Activated CD8-positive, alpha-beta T cell treated with anti-CD3 and anti-CD28 coated beads for 36 hours (primary cell): Measurements from ENCODE around the gene HOXB13. TPM values are rescaled to one million over a fixed set of nuclear protein-coding genes. Genes with fewer than 3 reads are reported as not detected.

ENCODE experiments used
- ATAC-seq: fragments of 200-7000 bp; cut with Tn5 transposase; one replicate; pipeline ENCODE4 v1.10.0; 2021; ENCODE audit warnings: mild to moderate bottlenecking, moderate library complexity
- CTCF ChIA-PET: fragments of 350-600 bp; sonication (Branson Sonifier 250); formaldehyde crosslinking; loops from one replicate; lab custom pipeline; 2021; ENCODE audit warnings: antibody characterized with exemption; lab: Charles Lee
- POLR2A ChIA-PET: fragments of 350-600 bp; sonication (Branson Sonifier 250); formaldehyde crosslinking; loops from one replicate; lab custom pipeline; 2021; ENCODE audit warnings: antibody characterized with exemption; lab: Charles Lee
- DNase-seq: peaks from one replicate; pipeline ENCODE4 v3.0.0-alpha.2; 2020
- H3K27ac Mint-ChIP-seq: one replicate; pipeline ENCODE4 v1.8.0; 2021; ENCODE audit warnings: mild to moderate bottlenecking, mixed read lengths
- H3K27me3 Mint-ChIP-seq: one replicate; pipeline ENCODE4 v1.8.0; 2021; ENCODE audit warnings: mixed read lengths
- H3K36me3 Mint-ChIP-seq: one replicate; pipeline ENCODE4 v1.8.0; 2021; ENCODE audit warnings: low read depth, mixed read lengths
- H3K4me1 Mint-ChIP-seq: one replicate; pipeline ENCODE4 v1.8.0; 2021; ENCODE audit warnings: low read depth, mixed read lengths
- H3K4me3 Mint-ChIP-seq: one replicate; pipeline ENCODE4 v1.8.0; 2021; ENCODE audit warnings: mild to moderate bottlenecking, moderate library complexity, mixed read lengths
- H3K9me3 Mint-ChIP-seq: one replicate; pipeline ENCODE4 v1.8.0; 2021; ENCODE audit warnings: mixed read lengths
- intact Hi-C: fragments of 100-400 bp; cut with micrococcal nuclease; formaldehyde crosslinking; loops from one replicate; pipeline ENCODE4 v1.10.0; 2022
- total RNA-seq, 2 experiments: library from RNA; stranded (reverse); gene quantifications; one replicate each; pipeline ENCODE4 v1.2.3, GENCODE V29; 2021
- TF ChIP-seq, protein P1 (sequence below): fragments of 200-600 bp; IDR thresholded peaks from one replicate; pipeline ENCODE4 v1.8.0; 2022; ENCODE audit warnings: antibody characterized with exemption, mild to moderate bottlenecking

The HOXB13 gene
- total RNA-seq, 2 experiments from 2014 or later: not detected

DNA sequence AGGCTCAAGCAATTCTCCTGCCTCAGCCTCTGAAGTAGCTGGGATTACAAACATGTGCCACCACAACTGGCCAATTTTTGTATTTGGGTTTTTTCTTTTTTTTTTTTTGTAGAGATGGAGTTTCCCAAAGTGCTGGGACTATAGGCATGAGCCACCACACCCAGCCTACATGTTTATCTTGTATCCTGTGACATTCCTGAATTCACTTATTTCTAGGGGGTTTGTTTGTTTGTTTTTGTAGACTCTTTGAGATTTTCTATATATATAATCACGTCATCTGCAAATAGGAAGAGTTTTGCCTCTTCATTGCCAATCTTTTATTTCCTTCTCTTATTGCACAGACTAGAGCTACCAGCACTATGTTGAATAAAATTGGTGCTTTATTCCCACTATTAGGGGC lies 35.4 kb downstream of the HOXB13 start:
- ATAC-seq: no peak
- Mint-ChIP-seq H3K27me3 (peaks cover 23% of the 10 kb centered on the region), H3K9me3 (peaks cover 3% of the 10 kb centered on the region), H3K4me1 (no peaks in the 10 kb centered on the region), H3K4me3 (no peak overlapping the region), H3K36me3 (no peaks in the 10 kb centered on the region), H3K27ac (no peak overlapping the region)
- no peak for DNase-seq
- ChIA-PET CTCF (interaction anchor here (1.3 to 1.5 kb wide), 2 partner anchors 14 to 186 kb away, joined by 5 to 11 read pairs; no protein-coding TSS in a partner anchor), POLR2A (no interaction called here)
- TF ChIP-seq, protein P1, sequence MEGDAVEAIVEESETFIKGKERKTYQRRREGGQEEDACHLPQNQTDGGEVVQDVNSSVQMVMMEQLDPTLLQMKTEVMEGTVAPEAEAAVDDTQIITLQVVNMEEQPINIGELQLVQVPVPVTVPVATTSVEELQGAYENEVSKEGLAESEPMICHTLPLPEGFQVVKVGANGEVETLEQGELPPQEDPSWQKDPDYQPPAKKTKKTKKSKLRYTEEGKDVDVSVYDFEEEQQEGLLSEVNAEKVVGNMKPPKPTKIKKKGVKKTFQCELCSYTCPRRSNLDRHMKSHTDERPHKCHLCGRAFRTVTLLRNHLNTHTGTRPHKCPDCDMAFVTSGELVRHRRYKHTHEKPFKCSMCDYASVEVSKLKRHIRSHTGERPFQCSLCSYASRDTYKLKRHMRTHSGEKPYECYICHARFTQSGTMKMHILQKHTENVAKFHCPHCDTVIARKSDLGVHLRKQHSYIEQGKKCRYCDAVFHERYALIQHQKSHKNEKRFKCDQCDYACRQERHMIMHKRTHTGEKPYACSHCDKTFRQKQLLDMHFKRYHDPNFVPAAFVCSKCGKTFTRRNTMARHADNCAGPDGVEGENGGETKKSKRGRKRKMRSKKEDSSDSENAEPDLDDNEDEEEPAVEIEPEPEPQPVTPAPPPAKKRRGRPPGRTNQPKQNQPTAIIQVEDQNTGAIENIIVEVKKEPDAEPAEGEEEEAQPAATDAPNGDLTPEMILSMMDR: no peak
- intact Hi-C loops: no loop called here

GRCh38 chr17:48692049-48692448 lies 36.5 kb downstream of the HOXB13 start:
- ChIA-PET CTCF (interaction anchor here (1.3 to 1.5 kb wide), 2 partner anchors 13 to 187 kb away, joined by 5 to 11 read pairs; no protein-coding TSS in a partner anchor), POLR2A (no interaction called here)
- DNase-seq (no peak), ATAC-seq (no peak)
- H3K4me3 Mint-ChIP-seq: no peak overlapping the region
- TF ChIP-seq, protein P1: no peak
- H3K36me3 Mint-ChIP-seq: no peaks in the 10 kb centered on the region
- peaks cover 17% of the 10 kb centered on the region for H3K27me3 Mint-ChIP-seq
- peaks cover 3% of the 10 kb centered on the region for H3K9me3 Mint-ChIP-seq
- intact Hi-C loops: no loop called here
- H3K4me1 Mint-ChIP-seq: no peaks in the 10 kb centered on the region
- H3K27ac Mint-ChIP-seq: no peak overlapping the region

DNA sequence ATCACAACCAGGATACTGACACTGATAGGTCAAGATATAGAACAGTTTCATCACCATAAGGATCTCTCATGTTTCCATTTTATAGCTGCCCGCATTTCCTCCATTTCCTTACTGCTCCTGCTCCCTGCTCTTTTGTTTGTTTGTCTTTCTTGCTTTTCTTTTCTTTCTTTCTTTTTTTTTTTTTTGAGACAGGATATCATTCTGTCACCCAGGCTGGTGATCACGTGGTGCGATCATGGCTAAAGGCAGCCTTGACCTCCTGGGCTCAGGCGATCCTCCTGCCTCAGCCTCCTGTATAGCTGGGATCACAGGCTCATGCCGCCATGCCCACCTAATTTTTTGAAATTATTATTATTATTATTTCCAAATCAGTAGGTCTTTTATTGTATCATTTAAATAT lies 37.9 kb downstream of the HOXB13 start:
- H3K4me3 Mint-ChIP-seq: no peak overlapping the region
- ChIA-PET POLR2A (no interaction called here), CTCF (interaction anchor here (0.6 to 2.7 kb wide), 2 partner anchors 12 to 170 kb away, joined by 3 to 25 read pairs; no protein-coding TSS in a partner anchor)
- intact Hi-C loops: no loop called here
- peaks cover 7% of the 10 kb centered on the region for H3K27me3 Mint-ChIP-seq
- H3K4me1 Mint-ChIP-seq: no peaks in the 10 kb centered on the region
- no peaks in the 10 kb centered on the region for H3K36me3 Mint-ChIP-seq
- peaks cover 3% of the 10 kb centered on the region for H3K9me3 Mint-ChIP-seq
- DNase-seq: no peak
- TF ChIP-seq, protein P1: no peak
- ATAC-seq: no peak
- H3K27ac Mint-ChIP-seq: no peak overlapping the region

DNA sequence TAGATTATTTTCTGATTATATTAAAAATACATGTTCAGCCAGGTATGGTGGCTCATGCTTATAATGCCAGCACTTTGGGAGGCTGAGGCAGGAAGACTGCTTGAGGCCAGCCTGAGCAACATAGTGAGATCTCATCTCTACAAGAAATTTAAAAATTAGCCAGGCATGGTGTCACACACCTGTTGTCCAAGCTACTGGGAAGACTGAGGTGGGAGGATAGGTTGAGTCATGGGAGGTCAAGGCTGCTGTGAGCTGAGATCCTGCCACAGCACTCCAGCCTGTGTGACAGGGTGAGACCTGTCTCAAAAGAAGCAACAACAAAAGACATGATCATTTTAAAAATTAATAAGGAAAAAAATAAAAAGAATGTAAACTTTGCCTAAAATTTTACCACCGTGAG lies 46.9 kb downstream of the HOXB13 start:
- TF ChIP-seq, protein P1: no peak
- H3K4me3 Mint-ChIP-seq: no peak overlapping the region
- intact Hi-C loops: no loop called here
- H3K36me3 Mint-ChIP-seq: no peaks in the 10 kb centered on the region
- no peaks in the 10 kb centered on the region for H3K9me3 Mint-ChIP-seq
- no peak for DNase-seq
- no peak for ATAC-seq
- no peak overlapping the region for H3K27ac Mint-ChIP-seq
- ChIA-PET CTCF (interaction anchor here (1.1 to 4.3 kb wide), 4 partner anchors 14 to 203 kb away, joined by 3 to 66 read pairs (median 6); no protein-coding TSS in a partner anchor), POLR2A (no interaction called here)
- peaks cover 15% of the 10 kb centered on the region for H3K27me3 Mint-ChIP-seq
- peaks cover 2% of the 10 kb centered on the region for H3K4me1 Mint-ChIP-seq

GRCh38 chr17:48679385-48680096 lies 49.0 kb downstream of the HOXB13 start:
- POLR2A ChIA-PET: interaction anchor here (0.6 to 1.0 kb wide), 2 partner anchors 9 to 402 kb away, joined by 3 to 4 read pairs; no protein-coding TSS in a partner anchor
- peaks cover 18% of the 10 kb centered on the region for H3K27me3 Mint-ChIP-seq
- no peak overlapping the region for H3K4me3 Mint-ChIP-seq
- H3K36me3 Mint-ChIP-seq: no peaks in the 10 kb centered on the region
- ATAC-seq (no peak), DNase-seq (no peak)
- no peaks in the 10 kb centered on the region for H3K9me3 Mint-ChIP-seq
- H3K4me1 Mint-ChIP-seq: peaks cover 2% of the 10 kb centered on the region
- TF ChIP-seq, protein P1: no peak
- no peak overlapping the region for H3K27ac Mint-ChIP-seq
- CTCF ChIA-PET: interaction anchor here (0.8 to 4.9 kb wide), 67 partner anchors 8 to 385 kb away, joined by 3 to 83 read pairs (median 6); partner anchors contain the start of genes ATP5MC1, HOXB13, PRAC1 and PRAC2
- intact Hi-C loops: loop anchor here (2.0 to 10.0 kb wide), 3 partner anchors 113 to 355 kb away; no protein-coding TSS in a partner anchor
